AG10803 (cell line): Measurements from ENCODE around the gene RAI14.

ENCODE experiments used
- DNase-seq: peaks from one replicate; pipeline ENCODE4 v3.0.0; 2010; ENCODE audit warnings: low read depth
- H3K4me3 ChIP-seq: 2 replicates; pipeline ENCODE4 v1.5.1; 2011; ENCODE audit warnings: mild to moderate bottlenecking, low read length, control low read depth
- CTCF ChIP-seq: conservative IDR thresholded peaks from 2 replicates; pipeline ENCODE4 v1.5.1; 2011; ENCODE audit warnings: mild to moderate bottlenecking, low read length, control low read depth, inconsistent platforms

Gene RAI14

GRCh38 chr5:34734326-34734725, 78.2 kb downstream of the RAI14 start:
- no peak overlapping the region for H3K4me3 ChIP-seq
- no peak for DNase-seq
- no peak for TF ChIP-seq CTCF

- no peak overlapping the region for H3K4me3 ChIP-seq
- peak; percentile 95 for DNase-seq
Measured at GRCh38 chr5:34735491-34736426, 79.6 kb downstream of the RAI14 start.

GRCh38 chr5:34736445-34737115, 80.5 kb downstream of the RAI14 start:
- no peak overlapping the region for H3K4me3 ChIP-seq
- peak; percentile 47 for DNase-seq
- no peak for TF ChIP-seq CTCF

More at GRCh38 chr5:34735491-34736426, 79.6 kb downstream of the RAI14 start:
- no peak for TF ChIP-seq CTCF

GRCh38 chr5:34737731-34738130, 81.6 kb downstream of the RAI14 start:
- TF ChIP-seq CTCF, result no peak
- DNase-seq, result no peak
- H3K4me3 ChIP-seq, result no peak overlapping the region

- DNase-seq, result no peak
- H3K4me3 ChIP-seq, result no peak overlapping the region
- TF ChIP-seq CTCF, result no peak
Measured at GRCh38 chr5:34738381-34738780, 82.3 kb downstream of the RAI14 start.

- no peak overlapping the region for H3K4me3 ChIP-seq
- TF ChIP-seq CTCF, result no peak
Measured at GRCh38 chr5:34740389-34740806, 84.3 kb downstream of the RAI14 start.

More at GRCh38 chr5:34740389-34740806, 84.3 kb downstream of the RAI14 start:
- DNase-seq, result peak; percentile 39
